A673 (cell line): ENCODE measurements around the gene GABRG3.

ENCODE experiments used
- CTCF ChIP-seq: fragments of 300-800, 200-600 bp; sonication (generic); conservative IDR thresholded peaks from 2 replicates; pipeline ENCODE4 v1.5.1; 2017; ENCODE audit warnings: low read depth, mild to moderate bottlenecking, antibody characterized with exemption, low read length, moderate library complexity, mixed read lengths
- EZH2 ChIP-seq: fragments of 200-600 bp; sonication (generic); IDR thresholded peaks from 2 replicates; pipeline ENCODE4 v1.6.1; 2017; ENCODE audit warnings: borderline replicate concordance, low read depth, mild to moderate bottlenecking, mixed read lengths, antibody characterized with exemption, low read length; ENCODE audit not compliant: poor library complexity, severe bottlenecking

GRCh38 chr15:27196691-27197090 is 225.7 kb downstream of the GABRG3 start:
- TF ChIP-seq CTCF, result no peak
- no peak for TF ChIP-seq EZH2
